Left kidney (tissue), 2 donors: ENCODE results near the gene CKAP2L. TPM values are rescaled to one million over a fixed set of nuclear protein-coding genes. Genes with fewer than 3 reads are reported as not detected.
"Not testable (repeated sequence)": the region's sequence is repeated elsewhere in the genome, so short reads cannot be mapped to it uniquely, and the experiment has no call there.

ENCODE experiments used
- DNase-seq: peaks from one replicate; pipeline ENCODE4 v3.0.0-alpha.2; 2013
- polyA plus RNA-seq: library from polyadenylated mRNA; unstranded; fragments of 120-200 nt; gene quantifications from one replicate; pipeline ENCODE4 v1.2.1, GENCODE V29; 2013; ENCODE audit not compliant: insufficient read length

CKAP2L gene
- polyA plus RNA-seq, 1 donor: 20.9 TPM

DNA sequence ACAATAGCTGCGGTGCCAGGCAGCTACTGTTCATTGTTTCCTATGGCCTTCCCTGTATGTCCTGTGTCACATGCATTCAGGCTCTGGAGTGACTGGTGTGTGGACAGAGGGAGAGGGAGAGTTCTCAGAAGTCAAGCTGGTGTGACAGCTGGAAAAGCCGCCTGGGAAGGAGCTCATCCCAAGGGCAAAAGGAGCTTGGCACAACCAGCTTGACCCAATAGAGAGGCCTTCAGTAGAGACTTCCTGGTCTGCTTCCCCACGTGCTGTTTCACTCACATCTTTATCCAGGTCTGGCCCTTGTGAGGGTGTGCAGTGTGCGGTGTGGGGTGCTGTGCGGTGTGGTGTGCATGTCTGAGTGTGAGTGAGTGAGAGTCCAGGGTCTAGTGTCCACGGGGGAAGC lies 54.7 kb downstream of the CKAP2L start:
- DNase-seq: no peak

DNA sequence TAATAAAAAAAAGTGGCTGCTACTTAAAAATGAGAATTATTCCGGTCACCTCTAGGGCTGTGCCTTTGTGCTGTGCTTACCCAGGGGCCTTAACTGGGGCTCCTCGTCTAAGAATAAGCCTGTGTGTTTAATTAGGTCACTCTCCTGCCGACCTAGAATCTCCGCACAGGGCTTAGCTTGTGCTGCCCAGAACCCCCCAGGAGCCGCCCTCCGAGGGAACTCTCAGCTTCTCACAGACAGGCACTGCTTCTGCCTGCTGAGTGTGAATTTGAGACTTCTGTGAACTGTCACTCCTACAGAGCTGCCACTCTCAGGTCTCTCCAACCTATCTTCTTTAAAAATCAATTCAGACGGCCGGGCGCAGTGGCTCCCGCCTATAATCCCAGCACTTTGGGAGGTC lies 55.4 kb downstream of the CKAP2L start:
- no peak for DNase-seq

DNA sequence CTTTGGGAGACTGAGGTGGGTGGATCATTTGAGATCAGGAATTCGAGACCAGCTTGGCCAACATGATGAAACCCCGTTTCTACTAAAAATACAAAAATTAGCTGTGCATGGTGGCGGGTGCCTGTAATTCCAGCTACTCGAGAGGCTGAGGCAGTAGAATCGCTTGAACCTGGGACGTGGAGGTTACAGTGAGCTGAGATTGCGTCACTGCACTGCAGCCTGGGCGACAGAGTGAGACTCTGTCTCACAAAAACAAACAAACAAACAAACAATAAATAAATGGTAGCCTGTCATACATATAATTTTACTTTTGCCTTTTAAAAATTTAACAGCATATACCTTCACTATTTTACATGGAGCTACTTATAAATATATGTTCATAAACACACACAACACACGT lies 57.5 kb downstream of the CKAP2L start:
- not testable (repeated sequence) for DNase-seq

DNA sequence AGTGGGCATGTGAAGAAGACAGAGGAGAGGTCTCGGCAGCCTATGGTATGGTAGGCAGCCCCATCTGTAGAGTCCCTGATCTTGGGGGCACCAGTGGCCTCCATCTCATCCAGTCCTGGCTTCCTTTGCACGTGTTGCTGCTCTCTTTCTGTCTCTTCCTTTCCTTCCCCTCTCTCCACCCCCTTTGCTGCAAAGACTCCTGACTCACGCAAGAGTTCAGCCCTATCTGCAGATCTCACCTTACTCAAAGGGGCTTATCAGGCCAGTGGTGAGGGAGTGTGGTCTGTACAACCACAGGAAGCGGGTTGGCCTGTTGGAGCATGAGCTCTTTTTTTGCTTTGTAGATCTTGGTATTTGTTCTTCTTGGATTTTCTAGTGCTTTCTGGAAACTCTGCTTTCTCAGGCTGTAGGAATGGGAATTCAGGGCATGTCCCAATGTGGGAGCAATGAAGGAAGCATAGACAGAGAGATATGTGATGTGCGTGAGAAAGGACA lies 58.2 kb downstream of the CKAP2L start:
- DNase-seq: no peak

DNA sequence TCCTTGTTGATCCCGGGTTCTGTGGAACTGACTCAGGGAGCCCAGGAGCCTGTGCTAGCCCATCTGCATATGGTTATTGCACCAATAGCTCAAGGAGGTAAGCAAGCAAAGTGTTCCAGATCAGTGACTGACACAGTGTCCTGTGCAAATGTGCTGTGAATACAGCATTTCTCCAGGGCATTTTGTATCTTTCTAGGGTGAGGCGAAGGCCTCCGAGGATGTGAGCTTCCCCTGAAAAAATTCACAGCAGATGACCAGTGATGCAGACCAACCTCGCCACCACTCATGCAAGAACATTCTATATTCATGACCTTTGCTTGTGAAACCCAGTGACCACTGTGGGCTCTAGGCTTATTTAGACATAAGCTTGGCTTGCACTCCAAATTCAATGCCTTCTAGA lies 58.8 kb downstream of the CKAP2L start:
- DNase-seq: no peak

DNA sequence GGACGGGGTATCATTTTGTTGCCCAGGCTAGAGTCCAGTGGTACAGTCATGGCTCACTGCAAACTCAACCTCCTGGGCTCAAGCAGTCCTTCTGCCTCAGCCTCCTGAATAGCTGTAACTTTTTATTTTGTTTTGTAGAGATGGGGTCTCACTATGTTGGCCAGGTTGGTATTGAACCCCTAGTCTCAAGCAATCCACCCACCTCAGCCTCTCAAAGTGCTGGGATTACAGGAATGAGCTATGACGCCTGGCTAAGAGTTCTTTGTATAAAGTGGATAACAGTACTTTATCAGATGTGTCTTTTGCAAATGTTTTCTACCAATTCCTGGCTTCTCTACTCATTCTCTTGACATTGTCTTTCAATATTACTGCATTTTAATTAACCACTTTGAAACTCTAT lies 60.7 kb downstream of the CKAP2L start:
- no peak for DNase-seq

GRCh38 chr2:112701052-112701451 lies 63.4 kb downstream of the CKAP2L start:
- DNase-seq: no peak

- no peak for DNase-seq
These were observed 64.3 kb downstream of the CKAP2L start for GRCh38 chr2:112699984-112700667.

- no peak for DNase-seq
These were observed 65.4 kb downstream of the CKAP2L start for GRCh38 chr2:112698834-112699515.

- no peak for DNase-seq
These were observed 70.2 kb downstream of the CKAP2L start for GRCh38 chr2:112694182-112694581.

DNA sequence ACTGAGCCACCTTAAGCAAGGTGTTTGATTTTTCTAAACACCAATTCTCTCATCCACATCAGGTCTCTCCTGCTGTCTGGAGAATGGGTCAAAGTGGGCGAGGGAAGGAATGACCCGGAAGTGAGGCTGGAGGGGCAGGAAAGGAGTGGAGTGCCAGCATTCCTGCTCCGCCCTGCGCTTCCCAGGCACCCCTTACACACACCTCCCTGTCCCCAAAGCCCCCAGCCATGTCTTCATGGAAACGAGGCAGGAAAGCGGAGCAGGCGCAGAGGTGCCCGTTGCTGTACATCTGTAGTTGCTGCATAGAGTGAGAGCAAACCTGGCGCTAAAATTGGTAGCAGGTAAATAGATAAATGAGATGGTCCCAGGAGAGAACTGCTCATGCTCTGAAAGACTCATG lies 70.8 kb downstream of the CKAP2L start:
- DNase-seq: no peak

DNA sequence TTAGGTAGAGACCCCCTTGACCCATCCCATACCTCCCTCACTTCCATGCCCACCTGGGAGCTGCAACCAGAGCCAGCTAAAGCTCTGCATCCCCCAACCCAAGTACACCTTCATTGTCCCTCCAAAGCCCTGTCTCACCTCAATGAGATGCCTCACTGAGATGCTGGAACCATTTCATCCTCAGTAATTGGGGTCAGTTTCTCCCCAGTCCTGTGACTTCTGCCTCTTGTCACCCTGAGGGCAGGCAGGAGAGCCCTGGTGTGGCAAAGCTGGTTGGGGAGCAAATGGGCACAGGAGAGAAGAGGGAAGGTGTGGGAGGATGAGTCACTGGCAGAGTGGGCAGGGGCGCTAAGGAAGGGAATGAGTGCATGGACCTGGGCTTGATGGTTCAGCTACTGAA lies 71.5 kb downstream of the CKAP2L start:
- DNase-seq: no peak

GRCh38 chr2:112692495-112692911 lies 71.9 kb downstream of the CKAP2L start:
- DNase-seq: peak; percentile 25

DNA sequence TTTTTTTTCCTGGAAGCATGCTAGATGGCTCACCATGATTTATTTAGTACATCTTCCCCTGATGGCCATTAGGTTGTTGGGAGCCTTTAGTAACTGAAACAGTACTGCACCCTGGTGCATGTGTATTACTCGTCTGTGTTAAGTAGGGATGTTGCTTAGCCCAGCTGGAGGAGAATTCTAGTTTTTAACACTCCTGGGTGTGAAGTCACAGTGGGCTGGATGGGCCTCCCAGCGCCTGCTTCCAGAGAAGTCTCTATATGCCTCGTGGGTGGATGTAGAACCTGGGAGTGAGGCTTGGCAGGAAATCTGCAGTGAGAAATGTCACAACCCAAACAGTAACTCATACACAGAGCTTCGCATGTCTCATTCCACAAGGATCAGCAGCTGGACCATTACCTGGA lies 72.5 kb downstream of the CKAP2L start:
- no peak for DNase-seq

DNA sequence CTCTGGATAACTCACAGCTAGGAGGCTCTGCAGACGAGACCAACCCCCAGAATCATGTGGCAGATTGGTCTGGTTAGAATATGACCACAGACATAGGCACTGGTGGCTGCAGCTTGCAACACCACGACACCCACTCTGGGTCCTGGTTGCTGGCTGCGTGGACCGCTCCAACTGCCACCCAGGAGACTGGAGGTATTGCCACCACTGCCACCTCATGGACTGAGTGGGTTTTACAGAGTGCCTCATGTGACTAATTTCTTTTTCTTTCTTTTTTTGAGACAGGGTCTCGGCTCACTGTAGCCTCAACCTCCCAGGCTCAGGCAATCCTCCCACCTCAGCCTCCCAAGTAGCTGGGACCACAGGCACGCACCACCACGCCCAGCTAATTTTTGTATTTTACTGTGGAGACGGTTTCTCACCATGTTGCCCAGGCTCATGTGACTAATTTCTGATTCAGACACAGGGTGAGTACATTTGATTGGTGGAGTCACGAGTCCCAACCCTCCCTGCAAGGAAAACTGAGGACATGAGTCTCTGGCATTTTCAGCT lies 73.5 kb downstream of the CKAP2L start:
- no peak for DNase-seq

DNA sequence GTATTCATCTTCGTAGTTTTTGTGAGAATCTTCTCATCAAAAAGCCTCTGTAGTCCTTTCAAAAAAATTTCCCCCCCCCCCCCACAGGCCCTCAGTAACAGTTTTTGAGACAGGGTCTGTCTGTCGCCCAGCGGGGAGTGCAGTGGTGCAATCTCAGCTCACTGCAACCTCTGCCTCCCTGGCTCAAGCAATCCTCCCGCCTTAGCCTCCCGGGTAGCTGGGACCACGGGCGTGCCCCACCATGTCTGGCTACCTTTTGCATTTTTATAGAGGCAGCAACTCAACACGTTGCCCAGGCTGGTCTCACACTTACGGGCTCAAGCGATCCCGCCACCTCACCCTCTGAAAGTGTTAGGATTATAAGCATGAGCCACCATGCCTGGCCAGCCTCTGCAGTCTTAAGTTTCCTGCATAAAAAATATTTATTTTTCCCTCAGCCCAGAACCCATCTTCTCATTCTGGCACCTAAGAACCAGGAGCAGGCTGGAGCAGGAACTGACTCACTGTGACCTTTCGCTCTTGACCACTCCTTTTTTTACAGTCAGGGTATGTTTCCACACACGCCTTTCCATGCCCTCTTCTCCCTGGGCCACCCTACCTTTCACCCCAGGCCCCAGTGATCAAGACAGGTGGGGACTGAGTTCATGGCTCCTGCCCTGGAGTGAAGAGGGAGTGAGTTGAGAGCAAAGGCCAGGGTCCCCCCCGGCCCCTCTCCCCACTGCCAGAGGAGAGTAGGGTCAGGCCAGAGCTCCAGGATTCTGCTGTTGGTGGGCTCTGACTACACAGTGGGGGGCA lies 76.1 kb downstream of the CKAP2L start:
- DNase-seq: no peak

DNA sequence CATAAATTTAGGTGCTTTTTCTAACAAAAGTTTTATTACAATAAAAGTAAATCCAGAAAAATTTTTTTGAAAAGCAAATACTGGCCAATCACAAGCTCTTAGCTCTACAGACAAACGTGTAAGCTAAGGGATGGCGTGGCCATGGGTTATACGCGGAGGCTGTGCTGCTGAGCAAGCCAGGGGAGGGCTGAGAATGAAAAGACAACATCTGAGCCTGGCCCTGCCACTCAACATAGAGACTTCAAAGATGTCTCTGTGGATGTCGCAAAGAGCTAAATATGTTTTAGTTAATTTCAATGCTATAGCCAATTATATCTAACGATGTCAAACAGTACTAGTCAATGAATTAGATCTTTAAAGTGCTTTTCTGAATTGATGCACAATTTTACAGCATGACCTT lies 76.9 kb downstream of the CKAP2L start:
- no peak for DNase-seq

Other genes with a start within 250 kb of the CKAP2L start
- 37.3 TPM for gene POLR1B, start 222.1 kb downstream of the CKAP2L start, polyA plus RNA-seq
- 20.3 TPM for gene CHCHD5, start 180.0 kb downstream of the CKAP2L start, polyA plus RNA-seq
- gene SLC20A1, start 118.7 kb downstream of the CKAP2L start, polyA plus RNA-seq: 64.8 TPM
- 0.83 TPM for gene NT5DC4, start 43.6 kb downstream of the CKAP2L start, polyA plus RNA-seq
- 0.17 TPM for gene IL1A, start 19.9 kb upstream of the CKAP2L start, polyA plus RNA-seq
- gene IL1B, start 72.2 kb upstream of the CKAP2L start, polyA plus RNA-seq: 0.65 TPM
- gene IL37, start 146.6 kb upstream of the CKAP2L start, polyA plus RNA-seq: 0.40 TPM
- gene IL36G, start 213.4 kb upstream of the CKAP2L start, polyA plus RNA-seq: 0.67 TPM
- not detected for gene IL36A, start 240.8 kb upstream of the CKAP2L start, polyA plus RNA-seq